ENCODE results near the gene DIS3L2. TPM values are rescaled to one million over a fixed set of nuclear protein-coding genes. Genes with fewer than 3 reads are reported as not detected.

DIS3L2 gene
- total and polyA plus RNA-seq, 3 experiments from 2014 or later = 16.4 to 29.5 (median 28.6) TPM

DNA sequence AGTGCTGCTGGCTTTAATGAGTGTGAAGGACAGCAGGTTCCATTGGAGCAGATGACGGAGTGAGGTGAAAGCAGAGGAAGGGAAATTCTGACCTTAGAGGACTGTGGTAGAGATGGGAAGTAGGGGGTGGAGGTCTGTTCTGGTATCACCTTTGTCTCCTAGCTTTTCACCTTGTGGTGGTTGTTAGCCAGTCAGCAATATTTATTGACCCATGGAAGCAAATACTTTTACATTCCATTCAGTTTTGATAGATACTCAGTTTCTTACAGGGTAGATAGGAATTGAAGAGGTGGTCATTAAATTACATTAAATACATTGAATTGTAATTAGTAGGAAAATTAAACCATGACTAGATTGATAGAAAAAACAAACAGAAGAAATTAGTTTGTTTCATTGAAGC is 180.1 kb downstream of the DIS3L2 start:
- no peaks in the 10 kb centered on the region for H3K9me3 Mint-ChIP-seq
- H3K4me1 Mint-ChIP-seq = peaks cover 12 to 19% (median 15%) of the 10 kb centered on the region in 3 donors
- peak overlapping the region in 1 of 8 donors; percentile 43 for H3K27ac Mint-ChIP-seq
- H3K27ac ChIP-seq (ENCODE audit: low read depth, low read length) = no peak overlapping the region
- H3K4me1 ChIP-seq (ENCODE audit: insufficient read depth, low read length) = peaks cover 22% of the 10 kb centered on the region
- no peaks in the 10 kb centered on the region for H3K36me3 ChIP-seq (ENCODE audit: insufficient read depth, low read length)
- H3K4me3 Mint-ChIP-seq = no peak overlapping the region
- H3K4me3 ChIP-seq (ENCODE audit: low read length) = no peak overlapping the region
- no peaks in the 10 kb centered on the region for H3K27me3 ChIP-seq (ENCODE audit: insufficient read depth, low read length, poor library complexity, severe bottlenecking)
- H3K9me3 ChIP-seq (ENCODE audit: low read length) = no peaks in the 10 kb centered on the region
- DNase-seq = no peak
- peaks cover 0 to 2% of the 10 kb centered on the region in 2 donors for H3K27me3 Mint-ChIP-seq
- POLR2A ChIA-PET = no interaction called here
- peaks cover 4 to 27% (median 17%) of the 10 kb centered on the region in 3 donors for H3K36me3 Mint-ChIP-seq
- CTCF ChIA-PET = interaction anchor here (1.1 to 2.0 kb wide), 3 partner anchors 24 to 217 kb away, joined by 3 to 11 read pairs (median 4); no protein-coding TSS in a partner anchor

DNA sequence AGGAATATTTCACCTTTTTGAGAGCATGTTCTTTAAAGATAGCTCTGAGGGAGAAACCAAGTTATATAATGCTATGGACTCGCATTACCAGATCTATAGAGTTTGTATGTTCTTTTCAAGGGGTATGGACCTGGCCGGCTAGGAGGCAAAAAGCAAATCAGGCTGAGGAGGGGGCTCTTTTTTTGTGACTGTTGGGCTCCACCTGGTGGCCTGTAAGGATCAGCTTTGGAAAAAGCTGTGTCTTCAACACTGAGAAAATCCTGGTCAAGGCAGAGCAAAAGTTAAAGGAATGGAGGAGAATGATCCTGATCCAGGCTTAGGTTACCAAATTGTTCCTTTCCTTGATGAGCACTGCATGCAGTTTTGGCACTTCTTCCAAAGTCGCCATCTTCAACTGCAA is 180.5 kb downstream of the DIS3L2 start:
- Histone ChIP-seq H3K4me1 (ENCODE audit: insufficient read depth, low read length) (peaks cover 22% of the 10 kb centered on the region), H3K27me3 (ENCODE audit: insufficient read depth, low read length, poor library complexity, severe bottlenecking) (no peaks in the 10 kb centered on the region), H3K9me3 (ENCODE audit: low read length) (no peaks in the 10 kb centered on the region), H3K36me3 (ENCODE audit: insufficient read depth, low read length) (no peaks in the 10 kb centered on the region), H3K4me3 (ENCODE audit: low read length) (no peak overlapping the region), H3K27ac (ENCODE audit: low read depth, low read length) (no peak overlapping the region)
- DNase-seq = peak in 1 of 5 donors; percentile 23
- H3K4me1 Mint-ChIP-seq = peaks cover 12 to 19% (median 15%) of the 10 kb centered on the region in 3 donors
- CTCF ChIA-PET = interaction anchor here (2.0 kb wide), 1 partner anchor 218 kb away, joined by 11 read pairs; no protein-coding TSS in a partner anchor
- H3K27ac Mint-ChIP-seq = no peak overlapping the region
- H3K4me3 Mint-ChIP-seq = peak overlapping the region in 1 of 7 donors; percentile 33
- H3K36me3 Mint-ChIP-seq = peaks cover 4 to 26% (median 17%) of the 10 kb centered on the region in 3 donors
- no peaks in the 10 kb centered on the region for H3K9me3 Mint-ChIP-seq
- POLR2A ChIA-PET = no interaction called here
- peaks cover 0 to 2% of the 10 kb centered on the region in 2 donors for H3K27me3 Mint-ChIP-seq

DNA sequence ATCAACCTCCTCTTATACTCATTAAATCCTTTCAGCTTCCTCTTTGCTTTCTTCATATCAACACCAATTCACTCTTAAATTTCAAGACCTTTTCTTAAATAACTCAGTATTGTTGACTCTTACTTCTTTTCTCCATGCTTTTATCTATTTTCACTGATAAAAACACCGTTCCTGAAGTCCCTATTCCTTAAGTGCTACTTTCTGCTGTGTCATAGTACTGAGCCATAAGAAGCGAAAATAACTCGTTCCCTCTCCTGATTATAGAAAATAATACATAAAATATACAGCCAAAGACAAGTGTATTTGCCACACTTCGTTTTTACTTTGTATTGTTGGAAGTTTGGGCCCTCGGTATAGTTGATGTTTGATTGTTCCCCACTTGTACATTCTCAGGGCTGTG is 181.0 kb downstream of the DIS3L2 start:
- ChIA-PET POLR2A (no interaction called here), CTCF (interaction anchor here (2.0 kb wide), 1 partner anchor 218 kb away, joined by 11 read pairs; no protein-coding TSS in a partner anchor)
- no peaks in the 10 kb centered on the region for H3K9me3 ChIP-seq (ENCODE audit: low read length)
- H3K4me1 Mint-ChIP-seq = peaks cover 12 to 17% (median 15%) of the 10 kb centered on the region in 3 donors
- no peaks in the 10 kb centered on the region for H3K9me3 Mint-ChIP-seq
- H3K27ac Mint-ChIP-seq = no peak overlapping the region
- no peak overlapping the region for H3K27ac ChIP-seq (ENCODE audit: low read depth, low read length)
- no peak overlapping the region for H3K4me3 Mint-ChIP-seq
- no peak for DNase-seq
- H3K4me3 ChIP-seq (ENCODE audit: low read length) = no peak overlapping the region
- H3K27me3 Mint-ChIP-seq = peaks cover 0 to 2% of the 10 kb centered on the region in 2 donors
- peaks cover 18% of the 10 kb centered on the region for H3K4me1 ChIP-seq (ENCODE audit: insufficient read depth, low read length)
- no peaks in the 10 kb centered on the region for H3K36me3 ChIP-seq (ENCODE audit: insufficient read depth, low read length)
- no peaks in the 10 kb centered on the region for H3K27me3 ChIP-seq (ENCODE audit: insufficient read depth, low read length, poor library complexity, severe bottlenecking)
- peaks cover 7 to 28% (median 17%) of the 10 kb centered on the region in 3 donors for H3K36me3 Mint-ChIP-seq

DNA sequence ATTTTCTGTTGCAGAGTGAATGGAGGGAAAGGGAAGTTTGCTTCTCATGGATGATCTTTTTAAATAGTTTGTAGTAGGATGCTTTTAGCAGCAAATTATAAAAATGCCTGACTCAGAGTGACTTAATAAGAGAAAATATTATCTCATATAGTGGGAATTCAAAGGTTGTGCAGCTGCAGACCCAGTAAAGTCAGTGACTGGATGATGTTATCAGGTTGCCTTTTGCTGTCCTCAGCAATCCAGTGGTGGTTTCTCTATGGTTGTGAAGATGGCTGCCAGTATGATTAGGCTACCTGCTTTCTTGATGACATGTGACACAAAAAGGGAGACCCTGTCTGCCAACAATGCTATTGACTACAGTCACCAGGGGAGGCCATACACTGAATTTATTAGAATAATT is 184.8 kb downstream of the DIS3L2 start:
- ChIA-PET POLR2A (no interaction called here), CTCF (no interaction called here)
- H3K9me3 Mint-ChIP-seq = no peaks in the 10 kb centered on the region
- DNase-seq = no peak
- H3K36me3 Mint-ChIP-seq = peaks cover 7 to 18% (median 17%) of the 10 kb centered on the region in 3 donors
- no peak overlapping the region for H3K27ac Mint-ChIP-seq
- Histone ChIP-seq H3K36me3 (ENCODE audit: insufficient read depth, low read length) (no peaks in the 10 kb centered on the region), H3K4me1 (ENCODE audit: insufficient read depth, low read length) (no peaks in the 10 kb centered on the region), H3K27me3 (ENCODE audit: insufficient read depth, low read length, poor library complexity, severe bottlenecking) (no peaks in the 10 kb centered on the region), H3K9me3 (ENCODE audit: low read length) (no peaks in the 10 kb centered on the region), H3K4me3 (ENCODE audit: low read length) (no peak overlapping the region), H3K27ac (ENCODE audit: low read depth, low read length) (no peak overlapping the region)
- no peaks in the 10 kb centered on the region for H3K4me1 Mint-ChIP-seq
- H3K27me3 Mint-ChIP-seq = peaks cover 0 to 2% of the 10 kb centered on the region in 2 donors
- no peak overlapping the region for H3K4me3 Mint-ChIP-seq

DNA sequence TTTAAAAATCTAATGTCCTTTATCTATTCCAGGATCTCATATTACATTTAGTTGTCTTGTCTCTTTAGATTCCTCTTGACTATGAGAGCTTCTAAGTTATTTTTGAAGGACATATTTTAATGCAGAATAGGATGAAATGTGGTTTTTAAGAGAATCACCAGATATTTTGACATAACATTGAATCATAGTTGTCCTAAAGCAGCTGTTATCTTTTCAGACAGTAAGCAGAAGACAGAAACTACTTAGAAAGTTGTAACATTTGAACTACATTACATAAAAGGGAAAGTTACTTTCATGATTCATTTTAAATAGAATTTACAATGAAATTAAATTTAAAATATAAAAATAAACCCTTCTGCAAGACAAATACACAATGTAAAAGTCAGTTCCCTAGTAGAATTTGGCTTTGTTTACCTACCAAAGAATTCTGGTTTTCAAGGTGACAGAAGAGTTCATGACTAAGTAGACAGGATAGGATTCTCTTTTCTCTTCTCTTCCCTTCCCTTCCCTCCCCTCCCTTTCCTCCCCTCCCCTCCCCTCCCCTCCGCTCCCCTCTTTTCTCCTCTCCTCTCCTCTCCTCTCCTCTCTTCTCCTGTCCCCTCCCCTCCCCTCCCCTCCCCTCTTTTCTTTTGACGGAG is 186.0 kb downstream of the DIS3L2 start:
- Mint-ChIP-seq H3K4me3 (no peak overlapping the region), H3K9me3 (no peaks in the 10 kb centered on the region), H3K27me3 (no peaks in the 10 kb centered on the region), H3K27ac (no peak overlapping the region), H3K36me3 (peaks cover 7 to 18% (median 17%) of the 10 kb centered on the region in 3 donors), H3K4me1 (no peaks in the 10 kb centered on the region)
- ChIA-PET CTCF (no interaction called here), POLR2A (no interaction called here)
- H3K9me3 ChIP-seq (ENCODE audit: low read length) = no peaks in the 10 kb centered on the region
- DNase-seq = no peak
- no peaks in the 10 kb centered on the region for H3K27me3 ChIP-seq (ENCODE audit: insufficient read depth, low read length, poor library complexity, severe bottlenecking)
- no peaks in the 10 kb centered on the region for H3K4me1 ChIP-seq (ENCODE audit: insufficient read depth, low read length)
- H3K4me3 ChIP-seq (ENCODE audit: low read length) = no peak overlapping the region
- H3K36me3 ChIP-seq (ENCODE audit: insufficient read depth, low read length) = no peaks in the 10 kb centered on the region
- no peak overlapping the region for H3K27ac ChIP-seq (ENCODE audit: low read depth, low read length)

DNA sequence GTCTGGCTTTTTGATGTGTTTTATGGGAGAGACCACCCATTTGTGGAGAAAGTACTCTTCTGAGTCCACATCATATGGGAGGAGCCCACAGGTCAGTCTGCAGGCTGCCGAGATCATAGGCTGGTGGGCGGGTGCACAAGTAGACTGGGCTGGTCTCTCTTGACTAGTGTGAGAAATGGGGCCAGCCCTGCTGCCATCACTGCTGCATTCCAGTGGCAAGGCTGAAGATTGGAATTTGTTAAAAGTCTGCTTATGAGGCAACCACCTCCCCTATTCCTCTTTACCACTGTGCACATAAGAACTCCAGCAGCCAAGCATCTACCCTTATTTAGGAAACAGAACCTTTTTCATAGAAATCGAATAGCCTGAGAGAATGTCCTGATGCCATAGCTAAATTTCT is 200.7 kb downstream of the DIS3L2 start:
- H3K4me1 Mint-ChIP-seq = no peaks in the 10 kb centered on the region
- DNase-seq = no peak
- peaks cover 4 to 61% (median 26%) of the 10 kb centered on the region in 3 donors for H3K36me3 Mint-ChIP-seq
- H3K27me3 ChIP-seq (ENCODE audit: insufficient read depth, low read length, poor library complexity, severe bottlenecking) = no peaks in the 10 kb centered on the region
- H3K9me3 Mint-ChIP-seq = no peaks in the 10 kb centered on the region
- H3K27ac ChIP-seq (ENCODE audit: low read depth, low read length) = no peak overlapping the region
- no peaks in the 10 kb centered on the region for H3K36me3 ChIP-seq (ENCODE audit: insufficient read depth, low read length)
- H3K4me3 ChIP-seq (ENCODE audit: low read length) = no peak overlapping the region
- H3K27ac Mint-ChIP-seq = no peak overlapping the region
- H3K9me3 ChIP-seq (ENCODE audit: low read length) = no peaks in the 10 kb centered on the region
- ChIA-PET CTCF (no interaction called here), POLR2A (no interaction called here)
- no peaks in the 10 kb centered on the region for H3K27me3 Mint-ChIP-seq
- no peaks in the 10 kb centered on the region for H3K4me1 ChIP-seq (ENCODE audit: insufficient read depth, low read length)
- H3K4me3 Mint-ChIP-seq = no peak overlapping the region

DNA sequence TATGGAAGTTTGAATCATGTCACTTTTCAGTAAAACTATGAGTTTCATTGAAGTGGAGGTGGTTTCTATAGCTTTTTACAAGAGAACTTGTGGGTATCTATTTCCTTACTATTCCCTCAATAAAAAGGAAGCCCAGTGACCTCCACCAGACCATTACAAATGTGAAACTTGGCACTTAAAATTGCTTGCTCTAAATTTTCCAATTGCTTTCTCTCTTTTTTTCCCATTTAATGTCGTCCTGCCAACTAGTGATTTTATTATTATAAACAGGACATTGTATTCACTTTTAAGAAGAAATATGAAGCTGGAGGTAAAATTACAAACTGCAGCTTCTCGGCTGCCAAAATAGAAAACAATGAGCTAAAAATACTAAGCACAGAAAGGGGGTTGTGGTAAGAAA is 208.9 kb downstream of the DIS3L2 start:
- H3K9me3 Mint-ChIP-seq = no peaks in the 10 kb centered on the region
- H3K4me3 ChIP-seq (ENCODE audit: low read length) = no peak overlapping the region
- no peaks in the 10 kb centered on the region for H3K9me3 ChIP-seq (ENCODE audit: low read length)
- H3K36me3 ChIP-seq (ENCODE audit: insufficient read depth, low read length) = no peaks in the 10 kb centered on the region
- H3K4me1 Mint-ChIP-seq = no peaks in the 10 kb centered on the region
- ChIA-PET CTCF (no interaction called here), POLR2A (no interaction called here)
- H3K4me1 ChIP-seq (ENCODE audit: insufficient read depth, low read length) = no peaks in the 10 kb centered on the region
- no peak for DNase-seq
- H3K4me3 Mint-ChIP-seq = no peak overlapping the region
- H3K36me3 Mint-ChIP-seq = peaks cover 9 to 16% (median 11%) of the 10 kb centered on the region in 3 donors
- no peaks in the 10 kb centered on the region for H3K27me3 Mint-ChIP-seq
- H3K27ac Mint-ChIP-seq = peak overlapping the region in 2 of 8 donors; percentile 1 to 21
- no peaks in the 10 kb centered on the region for H3K27me3 ChIP-seq (ENCODE audit: insufficient read depth, low read length, poor library complexity, severe bottlenecking)
- no peak overlapping the region for H3K27ac ChIP-seq (ENCODE audit: low read depth, low read length)

DNA sequence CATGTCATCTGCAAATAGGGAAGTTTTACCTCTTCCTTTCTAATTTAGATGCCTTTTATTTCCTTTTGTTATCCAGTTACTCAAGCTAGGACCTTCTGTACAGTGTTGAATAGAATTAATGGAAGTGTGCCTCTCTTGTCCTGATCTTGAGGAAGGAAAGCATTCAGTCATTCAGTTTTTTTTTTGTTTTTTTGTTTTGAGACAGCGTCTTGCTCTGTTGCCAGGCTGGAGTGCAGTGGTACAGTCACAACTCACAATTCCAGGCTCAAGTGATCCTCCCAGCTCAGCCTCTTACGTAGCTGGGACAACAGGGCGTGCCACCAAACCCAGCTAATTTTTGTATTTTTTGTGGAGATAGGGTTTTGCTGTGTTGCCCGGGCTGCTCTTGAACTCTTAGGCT is 213.1 kb downstream of the DIS3L2 start:
- no peak for DNase-seq
- Histone ChIP-seq H3K27ac (ENCODE audit: low read depth, low read length) (no peak overlapping the region), H3K27me3 (ENCODE audit: insufficient read depth, low read length, poor library complexity, severe bottlenecking) (no peaks in the 10 kb centered on the region), H3K36me3 (ENCODE audit: insufficient read depth, low read length) (no peaks in the 10 kb centered on the region), H3K9me3 (ENCODE audit: low read length) (no peaks in the 10 kb centered on the region), H3K4me1 (ENCODE audit: insufficient read depth, low read length) (no peaks in the 10 kb centered on the region), H3K4me3 (ENCODE audit: low read length) (no peak overlapping the region)
- H3K4me1 Mint-ChIP-seq = peaks cover 0 to 5% (median 2%) of the 10 kb centered on the region in 3 donors
- ChIA-PET CTCF (no interaction called here), POLR2A (no interaction called here)
- peak overlapping the region in 1 of 8 donors; percentile 79 for H3K27ac Mint-ChIP-seq
- H3K9me3 Mint-ChIP-seq = peaks cover 0 to 3% (median 0%) of the 10 kb centered on the region in 5 donors
- H3K4me3 Mint-ChIP-seq = no peak overlapping the region
- peaks cover 19 to 21% (median 20%) of the 10 kb centered on the region in 3 donors for H3K36me3 Mint-ChIP-seq
- no peaks in the 10 kb centered on the region for H3K27me3 Mint-ChIP-seq

Measured in CD8-positive, alpha-beta memory T cell (primary cell).